NCI-H446 (cell line): Measurements from ENCODE around the gene CAST.

Experiments
- DNase-seq, 2 experiments: peaks; one replicate each; lab custom pipeline; 2025; lab: John Stamatoyannopoulos, UW

Gene CAST

DNA sequence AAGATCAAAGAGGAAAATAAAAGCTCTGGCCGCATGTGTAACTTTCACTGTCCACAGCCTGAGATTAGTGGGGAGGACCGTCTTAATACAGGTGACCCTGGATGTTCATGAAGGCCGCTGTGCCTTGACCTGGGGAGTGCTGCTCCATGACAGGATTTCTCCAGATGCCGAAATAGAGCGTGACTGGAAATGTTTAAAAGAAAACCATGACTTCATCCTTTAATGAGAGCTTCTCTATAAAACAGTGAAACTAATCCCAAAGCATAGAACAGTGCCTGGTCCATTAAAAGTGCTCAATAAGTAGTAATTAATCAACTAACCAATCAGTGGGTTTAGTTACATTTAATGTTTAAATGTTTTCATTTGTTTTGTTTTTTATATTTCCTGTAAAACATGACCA is 82.8 kb downstream of the CAST start:
- DNase-seq = no peak

DNA sequence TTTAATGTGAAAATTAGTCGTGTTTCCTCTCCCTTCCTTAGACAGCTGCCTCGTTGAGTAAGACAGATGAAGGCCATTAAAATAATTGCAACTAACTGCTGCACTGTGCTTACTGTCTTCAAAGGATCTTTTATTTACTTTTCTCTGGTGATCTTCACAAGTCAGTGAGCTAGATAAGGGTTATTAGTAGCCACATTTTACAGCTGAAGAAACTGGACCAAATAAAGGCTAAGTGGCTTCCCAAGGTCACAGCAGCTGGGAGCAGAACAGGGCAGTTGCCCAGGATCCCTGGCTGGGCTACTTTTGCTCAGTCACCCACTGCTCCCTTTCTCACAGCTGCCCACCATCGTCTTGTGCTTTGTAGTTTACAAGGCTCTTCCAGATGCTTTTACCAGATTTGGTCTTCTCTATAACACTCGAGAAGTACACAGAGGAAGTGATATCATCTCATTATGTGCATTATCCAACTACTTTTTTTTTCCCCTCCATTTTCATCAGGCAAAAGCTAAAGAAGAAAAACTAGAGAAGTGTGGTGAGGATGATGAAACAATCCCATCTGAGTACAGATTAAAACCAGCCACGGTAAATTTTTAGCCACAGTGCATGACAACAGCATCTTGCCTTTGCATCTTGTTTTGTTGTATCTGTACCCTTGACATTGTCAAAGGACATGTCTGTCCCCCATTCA is 83.8 kb downstream of the CAST start:
- DNase-seq = no peak

DNA sequence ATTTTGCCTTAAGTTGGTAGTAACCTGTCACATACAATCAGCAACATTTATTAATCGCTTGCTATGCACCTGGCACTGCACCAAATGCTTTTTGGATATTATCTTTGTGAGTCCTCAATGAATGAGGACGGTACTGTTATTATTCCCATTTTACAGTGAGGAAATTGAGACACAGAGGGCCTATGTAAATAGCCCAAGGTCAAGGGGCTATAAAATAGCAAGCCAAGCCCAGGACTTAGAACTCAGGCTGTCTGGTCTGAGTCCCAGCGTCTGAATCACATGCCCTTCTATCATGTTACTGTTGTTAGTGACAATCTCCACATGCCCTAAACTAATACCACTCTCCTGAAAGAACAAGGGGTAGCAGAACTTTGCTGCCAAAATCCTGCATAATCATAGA is 85.5 kb downstream of the CAST start:
- no peak for DNase-seq

DNA sequence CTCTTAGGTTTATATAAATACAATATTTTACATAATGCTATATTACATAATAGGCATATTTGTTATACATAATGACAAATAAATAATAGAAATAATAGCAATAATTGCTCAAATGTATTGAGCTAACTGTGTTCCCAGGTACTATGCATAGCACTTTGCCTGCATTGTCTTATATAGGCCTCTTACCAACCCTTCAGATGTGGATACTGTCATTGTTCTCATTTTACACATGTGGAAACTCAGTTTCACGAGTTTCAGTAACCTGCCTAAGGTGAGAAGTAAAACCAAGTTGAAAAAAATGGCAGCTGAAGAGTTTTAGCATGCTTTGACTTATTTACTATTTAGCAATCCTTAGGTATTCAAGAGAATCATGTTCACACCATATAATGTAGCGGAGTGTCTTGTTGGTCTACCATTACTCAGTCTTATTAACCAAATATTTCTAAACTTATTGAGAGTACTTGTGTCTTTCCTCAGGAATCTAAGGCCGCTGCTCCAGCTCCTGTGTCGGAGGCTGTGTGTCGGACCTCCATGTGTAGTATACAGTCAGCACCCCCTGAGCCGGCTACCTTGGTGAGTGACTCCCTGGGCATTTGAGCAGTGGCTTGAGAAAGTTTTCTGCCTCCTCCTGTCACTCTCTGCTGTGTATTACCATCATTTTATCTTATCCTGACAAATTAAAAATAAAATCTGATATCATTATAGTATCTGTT is 88.1 kb downstream of the CAST start:
- no peak for DNase-seq

DNA sequence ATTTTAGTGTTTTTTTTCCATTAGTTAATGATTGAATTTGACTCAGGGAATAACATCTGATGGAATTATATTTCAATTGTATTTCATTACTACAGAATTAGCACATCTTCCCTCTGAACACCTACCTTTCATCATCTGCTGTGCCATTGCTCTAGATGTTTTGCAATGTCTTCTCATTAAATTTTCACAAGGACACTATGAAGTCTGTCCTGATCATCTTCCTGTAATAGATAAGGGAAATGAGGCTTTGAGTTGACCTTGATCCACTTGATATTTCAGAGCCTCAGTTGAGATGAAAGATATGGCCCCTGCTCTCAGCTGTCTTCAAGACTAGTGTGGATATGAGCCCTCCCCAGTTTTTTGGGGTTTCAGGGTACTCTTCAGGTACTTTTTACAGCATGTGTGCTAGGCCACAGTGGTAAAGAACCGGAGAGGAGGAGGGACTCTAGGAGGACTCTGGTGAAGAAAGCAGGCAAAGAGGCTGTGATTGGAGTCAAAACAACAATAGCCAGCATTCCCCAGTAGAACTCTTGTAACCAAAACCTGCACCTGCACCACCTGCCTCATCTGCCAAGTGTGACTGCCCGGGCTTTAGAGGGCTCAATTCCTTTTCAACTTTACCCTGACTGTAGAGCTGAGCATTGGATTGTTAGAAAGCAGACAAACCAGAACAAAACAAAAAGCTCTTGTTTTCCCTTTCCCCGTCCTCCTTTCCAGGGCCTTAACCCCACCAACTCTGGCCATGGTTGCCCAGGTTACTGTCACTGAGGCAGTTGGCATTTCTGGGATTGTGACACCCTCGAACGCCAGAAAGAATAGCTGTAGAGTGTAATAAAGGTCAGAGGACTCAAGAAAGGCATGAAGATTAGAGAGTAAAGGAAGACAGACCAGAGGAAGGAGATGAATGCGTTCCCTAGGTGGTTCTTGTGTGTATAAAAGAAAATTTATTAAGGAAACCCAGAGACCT is 89.3 kb downstream of the CAST start:
- no peak for DNase-seq

DNA sequence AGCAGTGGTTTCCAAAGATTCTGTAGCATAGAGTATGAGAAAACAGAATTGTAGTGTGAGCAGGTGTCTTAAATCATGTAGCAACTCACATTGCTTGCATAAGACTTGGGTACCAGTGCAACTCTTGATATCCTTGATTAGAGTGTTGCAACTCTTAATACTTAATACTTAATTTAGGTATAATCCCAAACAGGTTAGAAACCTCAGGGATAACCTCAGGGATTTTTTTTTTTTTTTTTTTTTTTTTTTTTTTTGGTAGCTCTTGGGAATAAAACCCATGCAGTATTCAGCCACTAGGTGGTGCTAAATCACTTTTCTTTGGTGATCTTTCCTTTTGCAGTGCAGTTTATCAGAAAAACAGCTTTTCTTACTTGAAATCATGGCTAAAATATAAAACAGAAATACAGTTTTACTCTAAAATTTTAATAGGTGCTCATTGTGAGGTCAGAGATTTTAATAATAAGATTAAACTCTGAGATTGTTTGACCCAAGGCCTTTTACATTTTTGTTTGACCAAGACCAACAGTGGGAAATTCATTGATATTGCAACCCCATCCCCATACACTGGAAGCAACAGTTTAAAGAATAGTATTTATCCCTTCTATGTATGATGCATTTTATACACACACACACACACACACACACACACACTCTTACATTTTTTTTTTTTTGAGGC is 90.3 kb downstream of the CAST start:
- DNase-seq = peak; percentile 44 to 82

DNA sequence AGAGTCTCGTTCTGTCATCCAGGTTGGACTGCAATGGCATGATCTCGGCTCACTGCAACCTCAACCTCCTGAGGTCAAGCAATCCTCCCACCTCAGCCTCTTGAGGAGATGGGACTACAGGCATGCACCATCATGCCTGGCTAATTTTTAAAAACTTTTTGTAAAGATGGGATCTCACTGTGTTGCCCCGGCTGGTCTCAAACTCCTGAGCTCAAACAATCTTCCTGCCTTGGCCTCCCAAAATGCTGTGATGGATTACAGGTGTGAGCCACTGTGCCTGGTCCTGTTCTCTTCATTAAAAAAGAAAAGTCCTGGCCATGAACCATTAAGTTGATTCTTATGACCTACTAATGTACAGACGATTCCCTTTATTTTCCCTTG is 90.8 kb downstream of the CAST start:
- DNase-seq = no peak

DNA sequence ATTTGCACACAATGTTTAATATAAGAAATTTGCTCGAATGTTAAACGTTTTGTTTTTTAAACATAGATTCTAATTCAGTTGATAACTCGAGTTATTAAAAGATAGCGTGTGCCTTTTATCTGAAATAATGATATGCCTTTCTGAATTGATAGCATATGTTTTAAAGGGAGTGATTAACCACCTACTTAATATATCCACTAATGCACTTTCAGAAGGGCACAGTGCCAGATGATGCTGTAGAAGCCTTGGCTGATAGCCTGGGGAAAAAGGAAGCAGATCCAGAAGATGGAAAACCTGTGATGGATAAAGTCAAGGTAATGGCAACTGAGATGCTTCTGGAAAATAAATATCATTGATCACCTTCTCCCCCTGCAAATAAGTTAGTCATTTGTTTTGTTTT is 91.7 kb downstream of the CAST start:
- DNase-seq = peak in 1 of 2 experiments; percentile 52

DNA sequence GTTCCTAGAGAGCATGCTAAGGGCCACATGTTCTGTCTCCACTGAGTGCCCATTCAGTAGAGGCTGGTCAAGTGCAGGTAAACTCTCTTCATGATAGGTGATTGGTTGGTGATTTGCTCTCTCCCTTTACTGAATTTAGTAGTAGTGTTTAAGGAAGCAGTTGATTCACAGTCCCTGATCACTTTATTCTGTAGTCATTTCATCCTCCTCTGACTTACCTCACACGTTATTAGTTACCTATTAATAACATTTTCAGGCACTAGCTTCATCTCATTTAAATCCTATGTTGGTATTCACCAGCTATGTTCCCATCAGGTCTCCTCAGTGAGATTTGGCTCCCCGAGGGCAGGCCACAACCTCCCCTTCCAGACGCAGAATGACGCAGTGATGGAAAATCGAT is 93.7 kb downstream of the CAST start:
- DNase-seq = no peak

DNA sequence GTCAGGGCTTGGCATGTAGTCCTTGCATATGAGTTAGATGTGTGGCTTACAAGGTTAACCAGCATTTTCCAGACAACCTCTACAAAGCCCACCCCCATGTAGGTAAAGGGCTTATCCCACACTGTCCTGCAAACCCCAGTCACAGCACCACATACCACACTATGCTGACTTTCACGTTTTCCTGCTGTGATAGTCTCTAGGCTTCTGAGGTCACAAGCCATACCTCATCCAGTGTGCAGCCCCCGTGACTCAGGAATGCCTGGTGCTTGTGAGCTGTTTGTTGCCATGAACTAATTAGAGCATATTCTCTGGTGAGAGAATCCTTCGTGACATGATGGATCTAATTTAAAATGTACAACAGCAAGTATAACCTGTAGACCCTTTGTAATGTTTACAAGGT is 94.8 kb downstream of the CAST start:
- DNase-seq = no peak

DNA sequence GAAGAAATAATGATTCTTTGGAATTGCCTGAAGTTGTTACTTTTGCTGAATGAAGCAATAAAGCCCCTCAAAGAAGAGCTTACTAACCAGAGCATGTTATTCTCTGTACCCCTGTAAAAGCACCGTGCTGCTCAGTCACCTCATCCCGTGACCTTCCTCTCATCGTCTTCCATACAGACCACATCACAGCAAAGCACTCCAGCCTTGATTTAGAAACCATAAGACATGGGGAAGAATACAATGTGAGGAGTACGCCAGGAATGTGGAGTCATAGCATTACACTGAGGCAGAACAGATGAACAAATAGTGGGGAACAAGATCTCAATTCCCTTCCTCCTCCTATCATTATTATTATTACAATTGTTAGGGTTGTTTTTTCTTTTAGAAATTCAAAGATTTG is 96.4 kb downstream of the CAST start:
- no peak for DNase-seq

DNA sequence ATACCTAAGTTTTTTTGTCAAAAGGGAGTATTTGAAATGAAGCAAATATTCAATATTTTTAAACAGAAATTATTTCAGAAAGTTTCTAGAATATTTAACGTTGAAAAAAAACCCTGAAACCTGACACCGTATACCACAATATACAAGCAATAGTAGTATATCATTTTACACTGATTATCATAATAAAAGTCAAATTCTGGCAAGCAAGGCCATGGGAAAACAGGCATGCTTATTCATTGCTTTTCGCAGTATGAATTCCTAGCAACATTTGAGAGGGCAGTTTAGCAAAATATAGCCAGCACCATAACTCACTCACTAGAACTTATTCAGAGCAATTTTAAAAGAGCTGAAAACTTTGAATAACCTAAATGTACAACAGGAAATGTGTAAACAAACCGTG is 99.4 kb downstream of the CAST start:
- DNase-seq = no peak

DNA sequence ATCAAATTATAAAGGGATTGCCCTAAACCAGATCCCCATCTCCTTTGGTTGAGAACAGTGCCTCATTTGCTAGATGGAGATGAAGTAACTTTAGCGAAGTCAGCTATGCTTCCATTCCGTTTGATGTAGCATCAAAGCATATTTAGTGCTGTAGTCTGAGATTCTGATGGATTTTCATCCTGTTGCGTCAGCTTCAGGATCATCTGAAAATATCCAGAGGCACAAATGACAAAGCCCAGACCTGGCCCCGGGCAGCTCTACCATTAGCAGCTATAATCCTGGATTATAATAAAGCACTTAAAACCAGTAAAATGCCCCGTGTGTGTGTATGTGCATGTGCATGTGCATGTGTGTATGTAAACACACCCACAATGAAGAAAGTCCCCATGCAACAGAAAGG is 100.8 kb downstream of the CAST start:
- no peak for DNase-seq

DNA sequence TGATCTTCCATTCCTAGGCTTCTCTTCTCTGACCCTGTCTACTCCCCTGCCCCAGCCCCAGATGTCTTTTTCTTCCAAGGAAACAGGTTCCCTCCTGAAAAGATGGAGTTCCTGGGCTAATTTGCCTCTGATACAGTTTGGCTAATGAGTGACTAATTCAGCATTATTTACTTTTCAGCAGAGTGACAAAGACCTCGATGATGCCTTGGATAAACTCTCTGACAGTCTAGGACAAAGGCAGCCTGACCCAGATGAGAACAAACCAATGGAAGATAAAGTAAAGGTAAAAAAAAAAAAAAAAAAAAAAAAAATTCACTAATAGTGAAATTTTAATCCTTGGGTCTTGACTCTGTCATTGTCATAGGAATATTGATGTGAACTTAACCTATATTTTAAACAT is 102.9 kb downstream of the CAST start:
- DNase-seq = no peak

DNA sequence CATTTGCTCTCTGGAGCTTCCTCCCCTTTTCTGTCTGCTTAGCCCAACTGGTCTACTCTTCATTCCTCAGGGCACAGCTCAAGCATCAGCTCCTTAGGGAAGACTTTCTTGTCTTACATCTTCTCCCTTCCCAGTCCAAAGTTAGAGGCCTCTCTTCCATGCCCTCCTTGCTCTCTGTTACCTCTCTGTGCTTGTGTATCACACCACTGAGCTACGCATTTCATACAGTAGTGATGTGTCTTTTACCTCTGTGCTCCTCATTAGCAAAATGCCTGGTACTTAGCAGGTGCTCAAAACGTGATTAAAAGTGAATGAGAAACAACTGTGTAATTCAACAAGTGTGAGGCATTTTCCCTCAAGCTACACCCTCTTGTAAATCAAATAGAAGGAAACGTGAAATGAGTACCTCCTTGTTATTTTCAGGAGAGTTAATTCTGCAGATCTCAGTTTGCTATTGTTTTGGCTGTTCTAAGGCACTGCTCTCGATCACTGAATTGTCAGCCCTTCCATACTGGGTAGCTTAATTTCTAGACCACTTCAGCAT is 106.6 kb downstream of the CAST start:
- DNase-seq = no peak

DNA sequence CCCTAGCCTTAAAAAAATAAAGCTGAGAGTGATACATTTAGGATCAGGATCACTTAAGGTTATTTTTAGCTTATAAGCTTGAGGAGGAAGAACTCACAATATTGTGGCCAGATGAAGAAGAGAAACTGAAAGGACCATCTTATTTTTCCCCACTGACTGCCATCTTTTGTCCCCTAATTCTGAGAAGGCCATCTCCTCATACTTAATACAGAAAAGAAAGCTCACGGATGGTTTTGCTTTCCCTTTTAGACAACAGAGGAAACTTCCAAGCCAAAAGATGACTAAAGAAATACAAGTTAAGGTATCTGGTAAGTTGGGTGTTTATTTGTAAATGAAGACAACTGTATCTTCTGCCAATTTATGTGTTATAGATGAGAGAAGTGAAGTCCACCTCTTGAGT is 109.2 kb downstream of the CAST start:
- no peak for DNase-seq

DNA sequence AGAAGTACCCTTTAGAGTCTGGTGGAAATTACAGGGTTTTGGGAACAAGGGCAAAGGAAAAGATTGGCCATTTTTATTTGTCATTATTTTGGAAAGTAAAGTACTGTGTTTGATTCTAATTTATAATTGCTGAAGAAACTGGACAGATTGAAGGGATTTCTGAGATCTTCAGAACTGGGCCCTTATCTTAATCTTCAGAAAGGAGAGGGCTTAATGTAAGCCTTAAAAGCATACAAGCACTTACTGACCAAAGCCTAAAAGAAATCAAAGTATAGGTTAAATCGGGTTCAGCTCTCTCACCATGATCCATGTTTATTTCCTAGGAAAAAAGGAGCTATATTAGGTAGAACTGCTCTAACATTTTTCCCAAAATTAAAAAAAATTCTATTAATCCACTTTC is 109.9 kb downstream of the CAST start:
- no peak for DNase-seq

DNA sequence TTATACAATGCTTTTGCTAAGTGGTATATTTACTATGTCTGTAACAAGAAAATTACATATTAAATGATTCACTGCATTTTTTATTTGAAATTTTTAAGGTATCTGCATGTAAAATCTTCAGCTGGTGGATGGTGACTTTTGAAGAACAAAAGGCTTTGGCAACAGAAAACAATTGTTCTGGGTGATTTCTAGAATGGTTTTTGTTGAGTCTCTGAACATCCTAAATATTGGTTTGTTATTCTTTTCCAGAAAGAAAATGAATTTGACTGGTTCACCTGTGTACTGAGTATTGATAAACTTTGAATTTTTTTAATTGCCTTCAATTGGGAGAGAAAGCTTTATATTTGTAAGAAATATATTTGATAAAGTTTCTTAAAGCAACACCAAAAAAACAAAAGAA is 110.4 kb downstream of the CAST start:
- DNase-seq = no peak

DNA sequence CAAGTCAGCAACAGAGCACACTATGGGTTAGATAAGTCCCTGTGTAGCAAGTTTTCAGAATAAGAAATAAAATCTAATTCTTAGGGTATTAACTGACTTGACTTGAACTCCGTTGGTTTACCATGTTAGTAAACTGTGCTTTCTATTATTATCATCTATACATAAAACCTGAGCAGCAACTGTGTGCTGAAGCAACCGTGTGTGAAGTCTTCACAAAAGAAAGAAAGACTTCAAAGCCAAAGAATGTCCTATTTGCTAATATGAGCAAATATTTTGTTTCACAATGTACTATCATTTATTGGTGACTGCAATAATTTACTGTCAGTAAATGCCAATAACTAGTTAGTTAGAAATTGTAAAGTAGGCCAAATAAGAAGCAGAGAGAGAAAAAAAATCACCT is 112.9 kb downstream of the CAST start:
- no peak for DNase-seq

DNA sequence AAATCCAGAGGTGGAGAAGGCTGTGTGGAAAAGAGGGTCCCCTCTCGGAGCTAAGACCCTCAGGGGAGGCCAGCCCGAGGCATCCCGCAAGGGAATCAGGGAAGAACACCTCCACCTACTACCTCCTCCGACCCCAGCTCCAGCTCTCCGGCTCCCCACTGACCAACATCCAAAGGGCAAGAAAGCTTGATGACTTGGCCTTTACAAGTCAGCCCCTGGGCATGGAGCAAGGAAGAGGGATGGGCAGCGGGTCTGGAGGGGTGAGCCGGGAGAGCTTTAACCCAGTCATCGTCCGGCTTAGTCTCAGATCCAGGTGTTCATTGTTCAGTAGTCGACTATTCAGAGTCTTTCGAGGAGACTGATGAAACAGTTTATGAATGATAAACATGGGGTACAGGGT is 113.5 kb downstream of the CAST start:
- no peak for DNase-seq

DNA sequence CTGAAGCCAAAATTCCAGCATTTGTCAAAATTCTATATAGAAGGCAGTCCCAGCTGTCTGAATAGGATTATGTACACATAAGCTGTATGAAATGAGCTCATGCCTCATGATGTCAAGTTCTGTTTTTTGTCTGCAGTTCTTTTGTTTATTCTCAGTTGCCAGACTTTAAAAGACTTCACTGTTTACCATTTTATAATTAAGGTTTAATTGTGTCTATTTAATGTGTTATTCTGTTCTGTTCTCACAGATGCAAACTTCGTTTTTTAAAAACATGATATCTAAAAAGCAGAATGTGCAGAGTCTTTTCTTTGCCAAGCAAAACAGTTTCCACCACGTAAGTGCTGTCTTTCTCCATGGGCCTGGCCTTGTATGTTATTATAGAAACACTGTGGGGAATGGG is 114.4 kb downstream of the CAST start:
- DNase-seq = no peak

DNA sequence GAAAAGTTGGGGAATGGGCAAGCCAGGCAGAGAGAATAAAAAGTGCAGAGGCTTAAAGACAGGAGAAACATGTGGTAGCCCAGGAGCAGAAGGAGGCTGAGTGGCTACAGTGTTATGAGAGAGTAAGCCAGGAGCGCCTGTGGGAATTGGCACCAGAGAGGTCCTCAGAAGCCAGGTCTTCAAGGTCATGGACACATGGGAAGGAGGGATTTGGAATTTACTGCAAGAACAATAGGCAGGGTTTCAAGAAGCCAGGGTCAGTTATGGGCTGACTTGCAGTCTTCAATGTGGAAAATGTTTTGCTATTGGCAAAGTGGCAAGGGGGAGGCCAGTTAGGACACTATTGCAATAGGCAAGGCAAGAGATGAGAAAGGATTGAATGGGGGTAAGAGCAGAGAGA is 116.2 kb downstream of the CAST start:
- DNase-seq = peak in 1 of 2 experiments; percentile 10
